Left cardiac atrium (tissue), 4 donors: ENCODE measurements around the gene ILRUN. TPM values are rescaled to one million over a fixed set of nuclear protein-coding genes. Genes with fewer than 3 reads are reported as not detected.
A peak's percentile ranks its signal among the peaks of the same experiment; 100 is the strongest.
"Not testable (repeated sequence)": the region's sequence is repeated elsewhere in the genome, so short reads cannot be mapped to it uniquely, and the experiment has no call there.

ENCODE experiments used
- ATAC-seq, 2 donors: fragments of 200-7000 bp; cut with Tn5 transposase; one replicate each; pipeline ENCODE4 v1.9.1; 2020; ENCODE audit warnings: mild to moderate bottlenecking in 2 of 2, moderate library complexity in 2 of 2
- DNase-seq: peaks from one replicate; pipeline ENCODE4 v3.0.0-alpha.2; 2020
- intact Hi-C, 2 donors: fragments of 100-400 bp; cut with DNase I; formaldehyde crosslinking; loops; one replicate each; pipeline versions ENCODE4 v1.14.1 to v1.15.1; 2022 to 2023
- long read RNA-seq: library from polyadenylated mRNA; unstranded; transcript quantifications from one replicate; pipeline ENCODE4 v2.0.0, GENCODE V29; 2021
- total RNA-seq, 2 donors: library from RNA; stranded (reverse); fragmentation: NEBNext Ultra II Directional; extraction: Animal tissue kit (Norgen Biotek cat#: 25700); gene quantifications; one replicate each; pipeline ENCODE4 v1.2.1, GENCODE V29; 2021
- donor health status: DM: no; HTN: yes; CAD: no.
- donor health status: DM: no; HTN: yes; CAD: no; lungs with severe emphysema.
- donor health status: DM: yes; HTN: yes; CAD: no.
- donor health status: Dilated cardiomyopathy.

Gene ILRUN
- 100 to 1,000 TPM; 102 to 104 TPM for total RNA-seq
- long read RNA-seq, full-length matches to known transcripts: 16 of 41 reads
- long read RNA-seq, partial matches to known transcripts: 5 of 41 reads
- long read RNA-seq, other reads (novel, unspliced or antisense): 20 of 41 reads

GRCh38 chr6:34696739-34697543, at the start of gene ILRUN:
Gene ILRUN (minus strand): TSS chr6:34696767. CDS start chr6:34696603, 164 bp downstream.
- ATAC-seq (peak; percentile 96), DNase-seq (peak; percentile 97)
- intact Hi-C loops: loop anchor here in 1 of 2 donors (2.0 kb wide), 1 partner anchor 60 kb away; the partner anchor contains the start of gene SNRPC

- DNase-seq: no peak
- no peak for ATAC-seq
- intact Hi-C loops: no loop called here
These were observed 48.9 kb upstream of the ILRUN start for GRCh38 chr6:34745277-34746103.

- intact Hi-C loops, ATAC-seq, DNase-seq: not testable (repeated sequence)
These were observed 47.7 kb upstream of the ILRUN start for GRCh38 chr6:34744294-34744647.

GRCh38 chr6:34743625-34744293, 47.2 kb upstream of the ILRUN start:
- no peak for DNase-seq
- ATAC-seq: no peak
- intact Hi-C loops: no loop called here

GRCh38 chr6:34742094-34742493, 45.5 kb upstream of the ILRUN start:
- ATAC-seq (no peak), DNase-seq (no peak)
- intact Hi-C loops: no loop called here

- DNase-seq: no peak
- no peak for ATAC-seq
- intact Hi-C loops: no loop called here
These were observed 40.3 kb upstream of the ILRUN start for GRCh38 chr6:34736823-34737222.

- intact Hi-C loops: no loop called here
- no peak for DNase-seq
- ATAC-seq: no peak
These were observed 35.0 kb upstream of the ILRUN start for GRCh38 chr6:34731393-34732060.

- no peak for ATAC-seq
- intact Hi-C loops: no loop called here
These were observed 33.3 kb upstream of the ILRUN start for GRCh38 chr6:34729631-34730470.

GRCh38 chr6:34726055-34726454, 29.5 kb upstream of the ILRUN start:
- intact Hi-C loops: no loop called here
- no peak for DNase-seq
- no peak for ATAC-seq

More at GRCh38 chr6:34729631-34730470, 33.3 kb upstream of the ILRUN start:
- DNase-seq: no peak

GRCh38 chr6:34723203-34723602, 26.6 kb upstream of the ILRUN start:
- intact Hi-C loops: no loop called here
- no peak for ATAC-seq
- no peak for DNase-seq

GRCh38 chr6:34722451-34722850, 25.9 kb upstream of the ILRUN start:
- DNase-seq (no peak), ATAC-seq (no peak)
- intact Hi-C loops: no loop called here

GRCh38 chr6:34720160-34720559, 23.6 kb upstream of the ILRUN start:
- DNase-seq, ATAC-seq, intact Hi-C loops: not testable (repeated sequence)

- intact Hi-C loops, ATAC-seq, DNase-seq: not testable (repeated sequence)
These were observed 23.1 kb upstream of the ILRUN start for GRCh38 chr6:34719646-34720045.

- intact Hi-C loops: no loop called here
- ATAC-seq: peak in 1 of 2 donors; percentile 62
- no peak for DNase-seq
These were observed 22.4 kb upstream of the ILRUN start for GRCh38 chr6:34718976-34719375.

GRCh38 chr6:34717466-34717865, 20.9 kb upstream of the ILRUN start:
- intact Hi-C loops: no loop called here
- DNase-seq: no peak
- ATAC-seq: no peak

GRCh38 chr6:34714663-34715062, 18.1 kb upstream of the ILRUN start:
- ATAC-seq (peak in 1 of 2 donors; percentile 63), DNase-seq (no peak)
- intact Hi-C loops: no loop called here

- intact Hi-C loops, ATAC-seq, DNase-seq: not testable (repeated sequence)
These were observed 16.3 kb upstream of the ILRUN start for GRCh38 chr6:34712881-34713280.

- intact Hi-C loops: no loop called here
- DNase-seq: peak; percentile 71
- peak; percentile 98 to 99 for ATAC-seq
These were observed 12.8 kb upstream of the ILRUN start for GRCh38 chr6:34709386-34709785.
